Fibroblast of skin of right quadriceps (primary cell): ENCODE data around the gene MUC5B.

ENCODE experiments used
- DNase-seq: peaks from one replicate; pipeline ENCODE4 v3.0.0-alpha.2; 2013

The MUC5B gene

DNA sequence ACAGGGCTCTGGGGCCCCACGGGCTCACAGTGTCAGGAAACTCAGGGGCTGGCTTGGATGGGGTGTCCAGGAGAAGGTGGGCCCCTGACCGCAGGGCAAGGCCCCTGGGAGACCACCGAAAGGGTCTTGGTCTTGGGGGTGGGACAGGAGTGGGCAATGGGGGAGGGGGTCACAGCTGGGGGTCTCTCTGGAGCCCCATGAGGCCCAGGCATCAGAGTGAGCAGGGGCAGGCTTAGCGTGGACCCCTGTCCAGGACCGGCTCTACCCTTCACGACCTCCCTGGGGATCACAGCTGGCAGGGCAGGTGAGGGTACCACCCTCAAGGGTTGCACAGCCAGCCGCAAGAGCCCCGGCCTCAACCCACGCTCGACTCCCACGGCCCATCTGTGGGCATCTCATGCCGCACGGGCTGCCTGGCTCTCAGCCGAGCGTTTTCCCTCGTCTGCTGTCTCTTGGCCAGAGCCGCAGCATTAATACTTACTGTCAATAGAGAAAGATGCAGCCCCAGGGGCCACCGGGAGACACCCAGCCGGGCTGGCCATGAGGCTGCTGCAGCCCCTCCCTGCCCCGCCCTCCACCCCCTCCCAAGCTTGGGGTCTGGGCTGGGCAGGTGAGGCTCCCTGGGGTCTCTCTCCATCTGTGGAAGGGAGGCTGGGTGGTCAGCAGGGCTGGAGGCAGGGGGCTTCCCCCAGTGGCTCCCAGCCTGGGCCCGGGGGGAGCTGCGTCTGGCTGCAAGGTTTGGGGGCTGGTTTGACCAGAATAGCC, 662 bp downstream of the MUC5B start:
- DNase-seq: no peak

DNA sequence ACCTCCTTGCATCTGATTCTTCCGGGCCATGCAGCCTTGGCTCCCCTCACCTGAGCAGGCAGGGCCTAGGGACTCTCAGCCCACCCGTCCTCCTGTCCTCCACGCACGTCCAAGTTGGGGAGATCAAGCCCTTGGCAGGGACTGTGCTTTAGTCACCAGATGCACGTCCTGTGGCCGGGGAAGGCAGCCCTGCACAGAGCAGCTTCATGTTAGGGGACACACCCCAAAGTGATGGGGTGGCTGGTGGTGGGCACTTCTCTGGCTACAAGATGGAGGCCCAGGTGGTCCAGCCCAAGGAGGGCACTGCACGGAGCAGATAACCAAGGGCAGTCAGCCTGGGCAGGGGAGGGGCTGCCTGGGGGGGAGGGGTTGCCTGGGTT, 1.2 kb downstream of the MUC5B start:
- no peak for DNase-seq

DNA sequence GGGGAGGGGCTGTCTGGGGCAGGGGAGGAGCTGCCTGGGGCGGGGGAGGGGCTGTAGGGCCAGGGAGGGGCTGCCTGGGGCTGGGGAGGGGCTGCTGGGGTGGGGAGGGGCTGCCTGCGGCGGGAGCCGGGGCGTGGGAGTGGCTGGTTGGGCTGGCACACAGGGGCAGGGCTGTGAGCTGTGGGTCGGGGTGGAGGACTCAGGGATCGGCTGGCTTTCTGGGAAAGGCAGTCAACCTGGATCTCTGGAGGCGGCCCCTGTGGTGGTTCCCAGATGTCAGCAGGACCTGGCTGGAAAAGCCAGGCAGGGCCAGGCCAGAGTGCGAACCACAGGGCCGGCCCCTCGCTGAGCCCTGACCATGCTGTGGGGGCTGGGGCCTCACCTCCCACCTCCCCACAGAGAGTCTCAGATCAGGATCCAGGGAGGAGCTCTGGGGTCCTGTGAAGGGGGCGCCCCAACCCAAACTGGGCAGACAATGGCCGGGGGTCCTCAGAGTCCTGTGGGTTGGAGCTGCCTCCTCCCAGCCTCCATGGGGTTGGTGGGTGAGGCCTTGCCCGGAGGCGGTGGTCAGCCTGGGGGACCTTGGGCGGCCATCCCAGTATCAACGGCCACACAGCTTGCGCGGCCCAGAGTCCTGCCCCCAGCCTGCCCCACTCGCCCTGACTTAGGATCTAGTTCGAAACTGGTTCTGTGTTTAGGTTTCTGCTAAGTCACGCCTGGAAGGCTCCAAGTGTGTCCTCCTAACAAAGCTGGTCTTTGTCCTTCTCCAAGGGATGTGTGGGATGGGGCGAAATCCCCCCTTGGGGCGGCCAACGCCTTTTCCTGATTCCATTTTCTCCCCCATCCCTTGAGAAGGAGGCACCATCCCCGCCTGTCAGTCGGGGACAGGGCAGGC, 1.9 kb downstream of the MUC5B start:
- DNase-seq: no peak

DNA sequence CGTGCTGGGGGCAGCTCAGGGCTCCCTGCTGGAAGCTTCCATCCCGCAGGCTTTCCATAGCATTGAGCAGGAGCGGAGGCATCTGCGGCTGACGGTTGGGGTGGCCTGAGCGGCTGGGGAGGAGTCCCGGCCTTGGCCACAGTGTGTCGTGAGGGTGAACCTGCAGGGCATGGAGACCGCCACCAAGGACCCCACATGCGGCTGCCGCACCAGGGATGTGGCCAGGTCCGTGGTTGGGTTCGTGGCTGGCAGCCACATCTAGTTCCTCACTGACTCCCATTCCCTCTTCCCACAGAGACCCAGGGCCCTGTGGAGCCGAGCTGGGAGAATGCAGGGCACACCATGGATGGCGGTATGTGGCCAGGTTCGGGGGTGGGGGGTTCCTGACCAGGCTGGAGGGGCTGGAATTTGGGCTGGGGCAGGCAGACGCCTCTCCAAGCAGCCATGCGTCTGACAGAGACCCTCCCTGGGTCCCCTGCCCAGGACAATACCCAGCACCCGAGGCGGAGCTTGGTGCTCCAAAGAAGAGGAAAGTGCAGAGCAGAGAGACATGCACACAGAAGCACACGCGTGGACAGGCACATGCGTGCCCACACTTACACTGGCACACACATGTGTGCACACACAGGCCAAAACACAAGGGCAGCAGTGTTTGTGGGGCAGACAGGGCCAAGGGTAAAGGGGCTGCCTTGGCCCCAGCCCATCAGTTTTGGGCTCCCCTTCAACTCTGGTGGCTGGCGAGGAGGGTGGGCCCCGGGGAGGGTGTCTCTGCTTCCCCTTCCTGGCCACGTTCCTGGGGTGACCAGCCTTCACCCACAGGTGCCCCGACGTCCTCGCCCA, 2.7 kb downstream of the MUC5B start:
- no peak for DNase-seq

DNA sequence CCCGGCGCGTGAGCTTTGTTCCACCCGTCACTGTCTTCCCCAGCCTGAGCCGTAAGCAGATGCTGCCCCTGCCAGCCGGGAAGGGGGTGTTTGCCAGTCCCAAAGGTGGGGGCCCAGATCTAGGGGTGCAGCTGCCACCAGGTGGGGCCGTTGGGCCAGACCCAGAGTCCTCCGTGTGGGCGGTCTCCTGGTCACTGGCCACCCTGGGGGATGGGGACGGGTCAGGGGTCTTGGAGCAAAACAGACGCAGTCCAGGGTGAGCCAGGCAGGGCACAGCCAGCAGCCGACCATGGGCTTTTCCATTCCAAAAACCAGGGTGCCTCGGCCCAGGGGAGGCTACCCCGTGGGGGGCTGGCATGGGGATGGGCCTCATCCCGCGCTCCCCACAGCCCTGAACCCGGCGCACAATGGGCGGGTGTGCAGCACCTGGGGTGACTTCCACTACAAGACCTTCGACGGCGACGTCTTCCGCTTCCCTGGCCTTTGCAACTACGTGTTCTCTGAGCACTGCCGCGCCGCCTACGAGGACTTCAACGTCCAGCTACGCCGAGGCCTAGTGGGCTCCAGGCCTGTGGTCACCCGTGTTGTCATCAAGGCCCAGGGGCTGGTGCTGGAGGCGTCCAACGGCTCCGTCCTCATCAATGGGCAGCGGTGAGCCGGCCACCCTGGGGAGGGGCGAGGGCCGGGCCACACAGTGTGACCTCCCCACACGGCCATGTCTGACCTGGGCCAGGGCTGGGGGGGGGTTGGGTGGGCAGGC, 3.5 kb downstream of the MUC5B start:
- DNase-seq: no peak

DNA sequence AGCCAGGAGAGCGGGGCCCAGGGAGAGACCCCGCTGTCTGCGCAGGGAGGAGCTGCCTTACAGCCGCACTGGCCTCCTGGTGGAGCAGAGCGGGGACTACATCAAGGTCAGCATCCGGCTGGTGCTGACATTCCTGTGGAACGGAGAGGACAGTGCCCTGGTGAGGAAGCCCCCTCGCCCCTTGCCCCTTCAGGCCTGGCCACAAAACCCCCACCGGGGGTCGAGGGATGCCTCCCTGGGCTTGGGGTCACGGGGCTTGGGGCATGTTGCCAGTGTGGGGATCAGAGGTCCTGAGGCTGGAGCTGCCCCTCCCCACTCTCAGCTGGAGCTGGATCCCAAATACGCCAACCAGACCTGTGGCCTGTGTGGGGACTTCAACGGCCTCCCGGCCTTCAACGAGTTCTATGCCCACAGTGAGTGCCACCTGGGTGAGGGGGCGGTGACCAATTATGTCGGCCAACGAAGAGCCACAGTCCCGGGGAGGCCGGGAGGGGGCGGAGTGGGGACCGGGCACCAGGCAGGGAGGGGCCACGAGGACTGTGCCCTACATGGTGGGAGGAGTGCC, 4.2 kb downstream of the MUC5B start:
- no peak for DNase-seq

DNA sequence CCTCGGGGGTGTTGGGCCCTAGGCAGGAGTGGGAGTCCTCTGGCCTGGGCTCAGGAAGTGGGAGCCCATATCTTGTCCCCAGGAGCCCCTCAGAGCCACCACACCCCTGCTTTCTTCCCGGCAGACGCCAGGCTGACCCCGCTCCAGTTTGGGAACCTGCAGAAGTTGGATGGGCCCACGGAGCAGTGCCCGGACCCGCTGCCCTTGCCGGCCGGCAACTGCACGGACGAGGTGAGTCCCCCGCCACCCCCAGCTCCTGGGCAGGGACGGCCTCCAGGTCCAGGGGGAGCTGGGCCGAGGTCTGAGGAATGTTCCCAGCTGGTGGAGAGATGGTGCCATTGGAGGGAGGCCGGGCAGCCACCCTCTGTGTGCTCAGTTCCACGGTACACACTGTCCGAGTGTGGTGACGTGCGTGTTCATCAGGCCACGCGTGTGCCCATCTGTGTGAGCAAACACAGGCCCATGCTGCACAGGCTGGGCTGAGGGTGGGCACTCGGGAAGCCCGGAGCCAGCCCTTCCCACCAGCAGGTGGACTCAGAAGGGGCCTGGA, 4.8 kb downstream of the MUC5B start:
- no peak for DNase-seq

DNA sequence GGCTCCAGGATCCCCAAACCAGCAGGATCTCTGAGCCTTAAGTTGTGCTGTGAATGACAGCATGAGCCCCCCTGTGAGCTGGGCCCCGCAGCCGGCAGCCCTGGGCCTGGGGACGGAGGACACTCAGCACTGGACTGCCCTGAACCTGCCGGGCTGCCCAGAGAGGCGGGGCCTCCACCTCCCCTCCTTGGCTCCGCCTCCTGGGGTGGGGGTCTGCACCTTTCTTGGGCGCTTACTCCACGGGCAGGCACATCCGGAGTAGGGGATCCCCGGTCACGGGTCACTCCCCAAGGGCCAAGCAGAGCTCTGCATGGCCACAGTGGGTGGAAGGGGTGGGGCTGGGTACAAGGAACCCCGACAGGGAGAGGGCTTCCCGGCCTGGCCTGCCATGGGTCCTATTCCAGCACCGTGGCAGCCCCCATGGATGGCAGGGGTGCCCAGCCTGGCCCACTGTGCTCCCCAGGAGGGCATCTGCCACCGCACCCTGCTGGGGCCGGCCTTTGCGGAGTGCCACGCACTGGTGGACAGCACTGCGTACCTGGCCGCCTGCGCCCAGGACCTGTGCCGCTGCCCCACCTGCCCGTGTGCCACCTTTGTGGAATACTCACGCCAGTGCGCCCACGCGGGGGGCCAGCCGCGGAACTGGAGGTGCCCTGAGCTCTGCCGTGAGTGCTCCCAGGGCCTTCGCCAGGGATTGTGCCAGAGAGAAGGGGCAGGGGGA, 5.4 kb downstream of the MUC5B start:
- DNase-seq: no peak

DNA sequence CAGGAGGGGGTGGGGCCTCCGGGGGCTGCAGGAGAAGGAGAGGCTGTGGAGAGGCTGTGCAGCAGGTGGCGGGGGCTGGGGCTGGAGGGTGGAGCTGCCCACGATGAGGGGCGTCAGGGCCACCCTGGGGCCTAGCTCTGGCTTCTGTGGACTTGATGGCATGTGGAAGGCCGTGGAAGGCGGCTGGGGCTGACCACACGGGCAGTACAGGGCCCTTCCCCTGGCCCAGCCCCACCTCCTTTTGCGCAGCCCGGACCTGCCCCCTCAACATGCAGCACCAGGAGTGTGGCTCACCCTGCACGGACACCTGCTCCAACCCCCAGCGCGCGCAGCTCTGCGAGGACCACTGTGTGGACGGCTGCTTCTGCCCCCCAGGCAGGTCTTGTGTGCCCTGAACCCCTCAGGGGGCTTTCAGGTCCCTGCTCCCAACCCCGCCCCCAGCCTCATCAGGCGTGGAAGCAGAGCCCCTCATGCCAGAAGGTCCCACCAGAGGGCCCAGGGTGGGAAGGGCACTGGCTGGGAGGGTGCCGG, 6.1 kb downstream of the MUC5B start:
- DNase-seq: no peak

DNA sequence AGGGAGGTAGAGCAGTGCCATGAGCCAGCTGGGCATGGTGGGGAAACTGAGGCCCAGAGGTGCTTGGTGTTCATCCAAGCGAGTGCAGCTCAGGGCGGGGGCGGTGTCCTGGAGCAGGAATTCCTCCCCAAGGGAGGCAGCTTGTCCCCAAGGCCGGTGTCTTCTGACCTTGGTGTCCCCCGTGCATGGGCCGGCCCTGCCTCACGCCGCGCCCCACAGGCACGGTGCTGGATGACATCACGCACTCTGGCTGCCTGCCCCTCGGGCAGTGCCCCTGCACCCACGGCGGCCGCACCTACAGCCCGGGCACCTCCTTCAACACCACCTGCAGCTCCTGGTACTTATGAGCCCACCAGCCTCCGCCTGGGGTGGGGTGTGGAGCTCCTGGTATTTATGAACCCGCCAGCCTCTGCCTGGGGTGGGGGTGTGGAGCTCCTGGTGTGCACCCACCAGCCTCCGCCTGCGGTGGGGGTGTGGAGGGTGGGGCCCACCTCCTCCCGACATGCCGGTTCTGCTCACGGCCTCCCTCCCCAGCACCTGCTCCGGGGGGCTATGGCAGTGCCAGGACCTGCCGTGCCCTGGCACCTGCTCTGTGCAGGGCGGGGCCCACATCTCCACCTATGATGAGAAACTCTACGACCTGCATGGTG, 6.7 kb downstream of the MUC5B start:
- no peak for DNase-seq

DNA sequence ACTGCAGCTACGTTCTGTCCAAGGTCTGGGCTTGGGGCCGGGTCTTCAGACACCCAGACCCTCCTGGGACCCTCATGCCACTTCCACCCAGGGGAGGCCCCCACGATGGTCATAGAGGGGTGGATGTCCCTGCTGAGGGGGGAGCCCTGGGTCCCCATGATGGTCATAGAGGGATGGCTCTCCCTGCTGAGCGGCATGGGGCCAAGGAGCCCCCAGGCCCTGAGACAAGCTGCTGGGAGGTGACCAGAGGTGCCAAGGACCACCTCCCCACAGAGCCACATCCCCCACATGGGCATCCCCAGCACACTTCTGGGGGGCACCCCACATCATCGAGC, 7.2 kb downstream of the MUC5B start:
- DNase-seq: no peak

DNA sequence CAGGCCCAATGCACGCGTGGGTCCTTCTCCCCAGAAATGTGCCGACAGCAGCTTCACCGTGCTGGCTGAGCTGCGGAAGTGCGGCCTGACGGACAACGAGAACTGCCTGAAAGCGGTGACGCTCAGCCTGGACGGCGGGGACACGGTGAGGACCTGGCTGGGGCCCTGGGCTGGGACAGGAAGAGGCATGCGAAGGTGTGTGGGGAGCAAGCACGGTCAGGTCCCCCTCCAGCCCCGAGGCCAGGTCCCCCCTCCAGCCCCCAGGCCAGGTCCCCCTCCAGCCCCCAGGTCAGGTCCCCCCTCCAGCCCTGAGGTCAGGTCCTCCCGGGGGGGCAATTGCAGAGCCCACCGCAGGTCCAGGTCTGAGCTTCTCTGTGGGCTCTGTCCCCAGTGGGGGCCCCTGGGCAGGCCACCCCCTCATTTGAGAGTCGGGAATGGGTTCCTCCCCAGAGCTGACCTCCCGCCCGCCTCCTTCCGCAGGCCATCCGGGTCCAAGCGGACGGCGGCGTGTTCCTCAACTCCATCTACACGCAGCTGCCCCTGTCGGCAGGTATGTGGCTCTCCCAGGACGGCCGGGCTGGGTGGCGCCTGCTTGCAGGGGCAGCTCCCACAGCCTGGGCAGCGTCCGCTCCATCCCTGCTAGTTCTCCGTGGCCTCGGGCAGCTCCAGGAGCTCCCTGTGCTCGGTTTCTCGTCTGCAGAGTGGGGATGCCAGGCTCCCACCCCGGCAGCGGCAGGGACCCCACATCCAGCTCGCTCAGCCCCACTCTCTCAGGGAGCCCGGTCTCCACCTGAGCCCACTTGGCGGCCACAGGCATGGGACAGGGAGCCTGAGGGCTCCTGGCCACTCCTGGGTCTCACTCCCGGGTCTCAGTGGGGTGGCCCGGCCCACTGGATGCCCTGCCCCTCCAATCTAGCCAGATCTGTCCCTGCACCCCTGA, 7.9 kb downstream of the MUC5B start:
- no peak for DNase-seq

DNA sequence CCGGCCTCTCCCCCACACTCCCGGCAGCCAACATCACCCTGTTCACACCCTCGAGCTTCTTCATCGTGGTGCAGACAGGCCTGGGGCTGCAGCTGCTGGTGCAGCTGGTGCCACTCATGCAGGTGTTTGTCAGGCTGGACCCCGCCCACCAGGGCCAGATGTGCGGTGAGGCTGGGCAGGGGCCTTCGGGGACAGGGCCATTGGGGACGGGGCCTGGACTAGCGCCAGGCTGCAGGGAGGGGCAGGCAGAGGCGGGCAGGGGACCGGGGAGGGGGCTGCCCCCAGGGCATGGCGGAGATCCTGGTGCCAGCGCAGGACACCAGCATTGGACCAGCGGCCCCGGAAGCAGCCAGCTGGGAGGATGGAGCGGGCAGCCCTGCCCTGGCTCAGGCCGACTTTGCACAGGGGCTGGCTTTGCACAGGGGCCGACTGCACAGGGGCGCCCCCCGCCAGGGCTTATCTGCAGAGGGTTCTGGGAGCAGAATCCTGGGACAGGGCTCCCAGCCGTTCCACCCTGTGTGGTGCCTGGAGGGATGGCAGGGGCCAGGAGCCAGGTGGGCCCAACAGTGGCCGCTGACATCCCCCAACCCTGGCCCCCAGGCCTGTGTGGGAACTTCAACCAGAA, 8.6 kb downstream of the MUC5B start:
- no peak for DNase-seq

DNA sequence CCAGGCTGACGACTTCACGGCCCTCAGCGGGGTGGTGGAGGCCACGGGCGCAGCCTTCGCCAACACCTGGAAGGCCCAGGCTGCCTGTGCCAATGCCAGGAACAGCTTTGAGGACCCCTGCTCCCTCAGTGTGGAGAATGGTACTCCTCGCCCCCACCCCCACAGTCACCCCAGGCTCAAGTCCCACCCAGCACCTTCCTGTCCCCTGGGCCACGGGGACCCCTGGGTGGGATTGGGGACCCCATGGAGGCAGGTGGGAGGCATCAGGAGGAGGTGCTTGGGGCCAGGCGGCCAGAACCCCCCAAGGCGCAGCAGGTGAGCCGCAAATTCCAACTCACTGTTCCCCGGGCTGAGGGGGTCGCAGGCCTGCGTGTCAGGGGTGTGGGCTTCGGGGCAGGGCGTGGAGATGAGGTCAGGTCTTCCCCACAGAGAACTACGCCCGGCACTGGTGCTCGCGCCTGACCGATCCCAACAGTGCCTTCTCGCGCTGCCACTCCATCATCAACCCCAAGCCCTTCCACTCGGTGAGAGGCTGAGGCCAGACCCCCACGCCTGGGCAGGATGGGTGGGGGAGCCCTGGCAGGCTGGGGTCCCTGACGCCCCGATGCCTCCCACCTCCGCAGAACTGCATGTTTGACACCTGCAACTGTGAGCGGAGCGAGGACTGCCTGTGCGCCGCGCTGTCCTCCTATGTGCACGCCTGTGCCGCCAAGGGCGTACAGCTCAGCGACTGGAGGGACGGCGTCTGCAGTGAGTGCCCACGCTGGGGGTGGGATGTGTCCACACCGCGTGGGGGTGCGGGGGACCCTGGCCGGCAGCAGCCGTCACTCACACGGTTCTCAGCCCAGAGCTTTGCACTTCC, 9.4 kb downstream of the MUC5B start:
- DNase-seq: no peak

DNA sequence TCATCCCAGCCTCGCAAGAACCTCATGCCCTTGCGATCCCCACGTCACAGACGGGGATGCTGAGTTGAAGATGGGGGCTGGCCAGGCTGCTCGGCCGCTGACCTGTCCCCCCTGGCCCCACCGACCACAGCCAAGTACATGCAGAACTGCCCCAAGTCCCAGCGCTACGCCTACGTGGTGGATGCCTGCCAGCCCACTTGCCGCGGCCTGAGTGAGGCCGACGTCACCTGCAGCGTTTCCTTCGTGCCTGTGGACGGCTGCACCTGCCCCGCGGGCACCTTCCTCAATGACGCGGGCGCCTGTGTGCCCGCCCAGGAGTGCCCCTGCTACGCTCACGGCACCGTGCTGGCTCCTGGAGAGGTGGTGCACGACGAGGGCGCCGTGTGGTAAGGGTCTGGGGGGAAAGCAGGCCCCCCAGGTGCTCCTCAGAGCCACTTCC, 10.0 kb downstream of the MUC5B start:
- no peak for DNase-seq

DNA sequence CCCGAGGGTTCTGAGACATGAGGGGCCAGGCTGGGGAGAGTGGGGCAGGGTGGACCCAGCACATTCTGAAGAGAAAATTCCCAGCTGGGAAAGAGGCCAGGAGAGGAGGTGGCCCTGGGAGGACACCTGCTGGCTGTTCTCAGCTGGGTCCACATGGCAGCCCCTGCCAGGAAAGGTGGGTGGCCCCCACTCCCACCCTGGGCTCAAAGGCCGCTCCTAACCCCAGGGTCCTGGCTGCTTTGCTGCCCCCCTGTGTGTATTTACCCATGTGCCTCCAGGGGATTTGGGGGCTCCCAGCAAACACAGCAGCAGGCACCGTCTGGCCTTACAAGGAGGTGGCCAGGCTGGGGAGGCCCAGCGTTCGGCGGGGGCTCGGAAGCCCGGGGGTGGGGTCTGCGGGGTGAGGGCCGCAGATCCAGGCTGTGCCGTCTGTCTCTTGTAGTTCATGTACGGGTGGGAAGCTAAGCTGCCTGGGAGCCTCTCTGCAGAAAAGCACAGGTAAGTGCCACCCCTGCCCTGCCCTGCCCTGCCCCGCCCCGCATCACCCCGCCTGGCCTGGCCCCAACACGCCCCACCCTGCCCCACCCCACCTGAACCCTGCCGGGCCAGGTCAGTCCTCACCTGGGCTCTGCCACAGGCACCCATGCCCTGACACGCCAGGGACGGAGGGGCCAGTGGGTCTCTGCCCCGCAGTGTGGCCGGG, 10.6 kb downstream of the MUC5B start:
- DNase-seq: no peak

DNA sequence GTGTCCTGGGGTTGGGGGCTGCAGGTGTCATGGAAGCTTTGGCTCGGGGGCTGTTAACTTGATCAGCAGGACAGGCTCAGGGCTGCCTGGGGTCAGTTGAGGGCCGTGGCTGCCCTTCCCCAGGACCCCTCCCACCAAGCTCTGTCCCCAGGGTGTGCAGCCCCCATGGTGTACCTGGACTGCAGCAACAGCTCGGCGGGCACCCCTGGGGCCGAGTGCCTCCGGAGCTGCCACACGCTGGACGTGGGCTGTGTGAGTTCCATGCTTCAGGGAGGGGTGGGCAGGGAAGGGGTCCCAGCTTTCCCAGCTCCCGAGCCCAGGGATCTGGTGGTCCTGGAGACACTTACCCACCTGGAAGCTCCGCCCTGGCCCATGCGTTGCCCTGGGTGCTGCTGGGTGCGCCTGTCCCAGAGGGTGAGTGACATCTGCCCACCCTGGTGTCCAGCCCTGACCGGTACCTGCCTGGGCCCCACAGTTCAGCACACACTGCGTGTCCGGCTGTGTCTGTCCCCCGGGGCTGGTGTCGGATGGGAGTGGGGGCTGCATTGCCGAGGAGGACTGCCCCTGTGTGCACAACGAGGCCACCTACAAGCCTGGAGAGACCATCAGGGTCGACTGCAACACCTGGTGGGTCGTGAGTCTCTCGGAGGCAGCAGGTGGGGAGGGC, 11.3 kb downstream of the MUC5B start:
- DNase-seq: no peak
